HG03025 (cell line): Measurements from ENCODE around the gene OR2T35.

ENCODE experiments used
- ATAC-seq: cut with Tn5 transposase; IDR thresholded peaks from one replicate; pipeline ENCODE4 v1.9.1; 2021; ENCODE audit warnings: mild to moderate bottlenecking, moderate library complexity; ENCODE audit not compliant: unreplicated experiment, low FRiP score

Gene OR2T35

GRCh38 chr1:248627971-248628844, 16.9 kb downstream of the OR2T35 start:
- peak; percentile 89 for ATAC-seq

GRCh38 chr1:248625971-248626370, 19.1 kb downstream of the OR2T35 start:
- ATAC-seq: no peak

GRCh38 chr1:248625166-248625565, 19.9 kb downstream of the OR2T35 start:
- ATAC-seq: no peak

- ATAC-seq: no peak
Observed at GRCh38 chr1:248622570-248623001, 22.5 kb downstream of the OR2T35 start.

- ATAC-seq: no peak
Observed at GRCh38 chr1:248621770-248622169, 23.3 kb downstream of the OR2T35 start.

GRCh38 chr1:248618878-248619277, 26.2 kb downstream of the OR2T35 start:
- ATAC-seq: no peak

- ATAC-seq: no peak
Observed at GRCh38 chr1:248618119-248618518, 27.0 kb downstream of the OR2T35 start.

GRCh38 chr1:248613742-248614141, 31.3 kb downstream of the OR2T35 start:
- peak; percentile 64 for ATAC-seq

- no peak for ATAC-seq
Observed at GRCh38 chr1:248611883-248612414, 33.1 kb downstream of the OR2T35 start.

- ATAC-seq: no peak
Observed at GRCh38 chr1:248610301-248610700, 34.8 kb downstream of the OR2T35 start.

GRCh38 chr1:248599396-248599795, 45.7 kb downstream of the OR2T35 start:
- no peak for ATAC-seq

- no peak for ATAC-seq
Observed at GRCh38 chr1:248597589-248597988, 47.5 kb downstream of the OR2T35 start, which contains the start of gene OR2T10. Gene OR2T10 (minus strand): TSS chr1:248597700. CDS start chr1:248593768, 3,932 bp downstream.

- no peak for ATAC-seq
Observed at GRCh38 chr1:248596615-248597014, 48.5 kb downstream of the OR2T35 start.

- no peak for ATAC-seq
Observed at GRCh38 chr1:248593226-248593625, 51.9 kb downstream of the OR2T35 start.

- no peak for ATAC-seq
Observed at GRCh38 chr1:248592655-248593054, 52.4 kb downstream of the OR2T35 start.

GRCh38 chr1:248590055-248590454, 55.0 kb downstream of the OR2T35 start:
- no peak for ATAC-seq

- ATAC-seq: no peak
Observed at GRCh38 chr1:248589334-248589733, 55.7 kb downstream of the OR2T35 start.
